Measurements from ENCODE around the gene ALOXE3. TPM values are rescaled to one million over a fixed set of nuclear protein-coding genes. Genes with fewer than 3 reads are reported as not detected.

Gene ALOXE3
- polyA plus RNA-seq, 3 donors, result not detected

DNA sequence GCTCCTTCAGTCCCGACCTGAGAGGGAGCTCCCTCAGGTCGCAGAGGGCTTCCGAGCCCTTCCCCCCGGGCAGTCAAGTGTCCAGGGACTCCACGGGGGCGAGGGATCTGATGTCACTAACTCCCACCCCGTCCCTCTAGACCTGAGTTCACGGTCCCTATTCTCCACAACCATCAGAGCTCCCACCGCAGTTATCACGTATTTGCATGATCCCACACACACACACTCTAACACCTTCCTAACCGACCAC, 37.6 kb upstream of the ALOXE3 start:
- Histone ChIP-seq H4K20me1 (ENCODE audit: insufficient read depth, low read length) (peaks cover 41% of the 10 kb centered on the region), H3K4me3 (replicated peaks in 1 of 3; ENCODE audit: low read depth in 2 of 3, low read length in 3 of 3) (peak overlapping the region; percentile 65 to 100 (median 88)), H3K9ac (ENCODE audit: insufficient read depth, low read length, poor library complexity, severe bottlenecking) (peak overlapping the region; percentile 89), H2AFZ (ENCODE audit: insufficient read depth, low read depth, low read length, poor library complexity, severe bottlenecking) (no peak overlapping the region), H3K36me3 (replicated peaks in 1 of 2; ENCODE audit: control insufficient read depth in 1 of 2, insufficient read depth in 2 of 2, low read length in 2 of 2) (peaks cover 13 to 16% of the 10 kb centered on the region in 2 donors), H3K27me3 (ENCODE audit: control insufficient read depth in 2 of 2, insufficient read depth in 2 of 2, low read length in 2 of 2) (no peaks in the 10 kb centered on the region), H3K4me2 (replicated peaks; ENCODE audit: extremely low read depth, low read length, poor library complexity, severe bottlenecking) (peak overlapping the region; percentile 97), H3K4me1 (ENCODE audit: control insufficient read depth in 1 of 2, insufficient read depth in 2 of 2, low read length in 2 of 2) (peaks cover 59 to 93% of the 10 kb centered on the region in 2 donors), H3K9me3 (replicated peaks in 1 of 2; ENCODE audit: control insufficient read depth in 1 of 2, insufficient read depth in 1 of 2, low read length in 2 of 2) (no peaks in the 10 kb centered on the region), H3K79me2 (ENCODE audit: insufficient read depth, low read length) (peaks cover 26% of the 10 kb centered on the region), H3K27ac (ENCODE audit: low read depth in 1 of 2, low read length in 2 of 2) (peak overlapping the region; percentile 89 to 99)
- Mint-ChIP-seq H3K27me3 (ENCODE audit: low read depth in 3 of 3) (peaks cover 0 to 5% (median 0%) of the 10 kb centered on the region in 3 donors), H3K36me3 (peaks cover 29 to 35% of the 10 kb centered on the region in 2 donors), H3K9me3 (peaks cover 0 to 4% (median 0%) of the 10 kb centered on the region in 7 donors), H3K4me3 (no peak overlapping the region), H3K27ac (no peak overlapping the region), H3K4me1 (peaks cover 48% of the 10 kb centered on the region)
- TF ChIP-seq, protein P1, sequence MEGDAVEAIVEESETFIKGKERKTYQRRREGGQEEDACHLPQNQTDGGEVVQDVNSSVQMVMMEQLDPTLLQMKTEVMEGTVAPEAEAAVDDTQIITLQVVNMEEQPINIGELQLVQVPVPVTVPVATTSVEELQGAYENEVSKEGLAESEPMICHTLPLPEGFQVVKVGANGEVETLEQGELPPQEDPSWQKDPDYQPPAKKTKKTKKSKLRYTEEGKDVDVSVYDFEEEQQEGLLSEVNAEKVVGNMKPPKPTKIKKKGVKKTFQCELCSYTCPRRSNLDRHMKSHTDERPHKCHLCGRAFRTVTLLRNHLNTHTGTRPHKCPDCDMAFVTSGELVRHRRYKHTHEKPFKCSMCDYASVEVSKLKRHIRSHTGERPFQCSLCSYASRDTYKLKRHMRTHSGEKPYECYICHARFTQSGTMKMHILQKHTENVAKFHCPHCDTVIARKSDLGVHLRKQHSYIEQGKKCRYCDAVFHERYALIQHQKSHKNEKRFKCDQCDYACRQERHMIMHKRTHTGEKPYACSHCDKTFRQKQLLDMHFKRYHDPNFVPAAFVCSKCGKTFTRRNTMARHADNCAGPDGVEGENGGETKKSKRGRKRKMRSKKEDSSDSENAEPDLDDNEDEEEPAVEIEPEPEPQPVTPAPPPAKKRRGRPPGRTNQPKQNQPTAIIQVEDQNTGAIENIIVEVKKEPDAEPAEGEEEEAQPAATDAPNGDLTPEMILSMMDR (IDR thresholded peaks at IDR 0.05), result no peak
- intact Hi-C loops (cut with micrococcal nuclease), result loop anchor here (5.0 to 10.0 kb wide), 3 partner anchors 34 to 321 kb away; partner anchors contain the start of genes HES7 (in 1 of the 2) and KDM6B (in 1 of the 2)
- DNase-seq, result no peak
- 0% methylated on average over 11 of the region's 11 CpGs for WGBS (ENCODE audit: insufficient coverage)

DNA sequence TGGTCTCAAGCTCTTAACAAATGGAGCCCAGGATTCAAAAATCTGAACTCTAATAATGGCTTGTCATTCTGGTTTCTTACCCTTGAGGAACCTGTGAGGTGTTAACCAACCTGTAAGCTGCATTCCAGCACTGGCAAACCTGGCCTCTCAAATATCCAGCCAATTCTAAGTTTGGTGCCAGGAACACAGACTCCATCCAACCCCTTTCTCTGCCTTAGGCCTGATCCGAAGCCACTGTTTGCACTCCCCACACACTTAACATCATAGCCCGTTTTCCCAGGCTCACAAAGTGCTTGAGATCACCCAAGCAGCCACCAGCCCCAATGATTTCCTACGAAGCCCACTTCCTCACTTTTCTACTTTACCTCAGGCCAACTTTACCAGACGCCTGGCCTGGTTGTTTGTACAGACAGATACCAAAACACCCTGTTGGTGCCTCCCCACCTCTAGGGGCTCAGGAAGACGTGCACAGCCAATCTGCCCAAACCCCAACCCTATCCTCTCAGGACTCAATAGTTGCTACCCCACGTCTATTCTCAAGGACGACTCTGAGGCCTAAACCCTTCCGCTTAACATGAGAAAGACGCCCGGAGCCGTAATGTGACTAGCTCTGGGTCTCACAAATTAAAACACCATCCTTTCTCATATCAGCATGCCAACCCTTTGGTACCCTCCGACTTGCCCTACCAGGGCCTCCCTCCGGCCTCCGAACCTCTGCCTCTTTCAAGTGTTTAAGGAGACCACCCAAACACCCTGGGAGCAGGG, 37.1 kb upstream of the ALOXE3 start:
- Histone ChIP-seq H3K27me3 (ENCODE audit: control insufficient read depth in 2 of 2, insufficient read depth in 2 of 2, low read length in 2 of 2) (no peaks in the 10 kb centered on the region), H3K4me1 (ENCODE audit: control insufficient read depth in 1 of 2, insufficient read depth in 2 of 2, low read length in 2 of 2) (peaks cover 61 to 93% of the 10 kb centered on the region in 2 donors), H3K4me3 (replicated peaks in 1 of 3; ENCODE audit: low read depth in 2 of 3, low read length in 3 of 3) (peak overlapping the region; percentile 65 to 100 (median 88)), H4K20me1 (ENCODE audit: insufficient read depth, low read length) (peaks cover 47% of the 10 kb centered on the region), H3K9ac (ENCODE audit: insufficient read depth, low read length, poor library complexity, severe bottlenecking) (peak overlapping the region; percentile 89), H3K27ac (ENCODE audit: low read depth in 1 of 2, low read length in 2 of 2) (peak overlapping the region; percentile 89 to 99), H3K4me2 (replicated peaks; ENCODE audit: extremely low read depth, low read length, poor library complexity, severe bottlenecking) (peak overlapping the region; percentile 97), H3K9me3 (replicated peaks in 1 of 2; ENCODE audit: control insufficient read depth in 1 of 2, insufficient read depth in 1 of 2, low read length in 2 of 2) (no peaks in the 10 kb centered on the region), H2AFZ (ENCODE audit: insufficient read depth, low read depth, low read length, poor library complexity, severe bottlenecking) (no peak overlapping the region), H3K36me3 (replicated peaks in 1 of 2; ENCODE audit: control insufficient read depth in 1 of 2, insufficient read depth in 2 of 2, low read length in 2 of 2) (peaks cover 10 to 15% of the 10 kb centered on the region in 2 donors), H3K79me2 (ENCODE audit: insufficient read depth, low read length) (peaks cover 27% of the 10 kb centered on the region)
- Mint-ChIP-seq H3K4me1 (peaks cover 47% of the 10 kb centered on the region), H3K9me3 (peaks cover 0 to 4% (median 0%) of the 10 kb centered on the region in 7 donors), H3K36me3 (peaks cover 28 to 31% of the 10 kb centered on the region in 2 donors), H3K27me3 (ENCODE audit: low read depth in 3 of 3) (peaks cover 0 to 5% (median 0%) of the 10 kb centered on the region in 3 donors), H3K27ac (no peak overlapping the region), H3K4me3 (peak overlapping the region in 1 of 2 donors; percentile 69)
- intact Hi-C loops (cut with micrococcal nuclease), result loop anchor here (5.0 to 10.0 kb wide), 3 partner anchors 33 to 321 kb away; partner anchors contain the start of genes HES7 (in 1 of the 2) and KDM6B (in 1 of the 2)
- WGBS (ENCODE audit: insufficient coverage), result 60% methylated on average over 13 of the region's 14 CpGs
- TF ChIP-seq, protein P1 (IDR thresholded peaks at IDR 0.05), result no peak
- DNase-seq, result no peak
